ENCODE results near the gene TMEM266.
"Not testable (repeated sequence)": the region's sequence is repeated elsewhere in the genome, so short reads cannot be mapped to it uniquely, and the experiment has no call there.

Gene TMEM266

GRCh38 chr15:76059320-76060117, at the start of gene TMEM266:
TMEM266 (plus strand) TSS chr15:76059985; CDS start chr15:76134264, 74,279 bp downstream.
- DNase-seq (ENCODE audit: extremely low spot score): peak; percentile 80
- TF ChIP-seq CTCF (IDR thresholded peaks at IDR 0.05; ENCODE audit: control extremely low read depth, extremely low read depth, low read depth, missing control alignments): no peak
- CTCF ChIA-PET: interaction anchor here (1.1 to 11.0 kb wide), 8 partner anchors 10 to 138 kb away, joined by 3 to 292 read pairs (median 4); no protein-coding TSS in a partner anchor
- POLR2A ChIA-PET: no interaction called here

- no peak for DNase-seq (ENCODE audit: extremely low spot score)
- CTCF ChIA-PET: no interaction called here
- no peak for TF ChIP-seq CTCF (IDR thresholded peaks at IDR 0.05; ENCODE audit: control extremely low read depth, extremely low read depth, low read depth, missing control alignments)
- POLR2A ChIA-PET: no interaction called here
These were observed 49.2 kb upstream of the TMEM266 start for GRCh38 chr15:76010613-76011012.

GRCh38 chr15:76011627-76012551, 47.9 kb upstream of the TMEM266 start, which contains the start of gene NRG4:
NRG4 (minus strand) TSS chr15:76012424; CDS start chr15:76011230, 1,194 bp downstream.
- CTCF ChIA-PET: interaction anchor here (1.0 kb wide), 1 partner anchor 12 kb away, joined by 3 read pairs; no protein-coding TSS in a partner anchor
- DNase-seq (ENCODE audit: extremely low spot score): peak; percentile 5
- POLR2A ChIA-PET: no interaction called here
- no peak for TF ChIP-seq CTCF (IDR thresholded peaks at IDR 0.05; ENCODE audit: control extremely low read depth, extremely low read depth, low read depth, missing control alignments)

- POLR2A ChIA-PET; CTCF ChIA-PET; DNase-seq (ENCODE audit: extremely low spot score): not testable (repeated sequence)
These were observed 46.3 kb upstream of the TMEM266 start for GRCh38 chr15:76013470-76013869.

GRCh38 chr15:76024021-76024768, 35.6 kb upstream of the TMEM266 start:
- no peak for TF ChIP-seq CTCF (IDR thresholded peaks at IDR 0.05; ENCODE audit: control extremely low read depth, extremely low read depth, low read depth, missing control alignments)
- DNase-seq (ENCODE audit: extremely low spot score): no peak
- POLR2A ChIA-PET: no interaction called here
- CTCF ChIA-PET: no interaction called here

- DNase-seq (ENCODE audit: extremely low spot score): no peak
- POLR2A ChIA-PET: no interaction called here
- CTCF ChIA-PET: interaction anchor here (1.0 kb wide), 1 partner anchor 28 kb away, joined by 3 read pairs; the partner anchor contains the start of gene TMEM266
- TF ChIP-seq CTCF (IDR thresholded peaks at IDR 0.05; ENCODE audit: control extremely low read depth, extremely low read depth, low read depth, missing control alignments): no peak
These were observed 27.7 kb upstream of the TMEM266 start for GRCh38 chr15:76032046-76032445.
